Measurements from ENCODE around the gene CD55. TPM values are rescaled to one million over a fixed set of nuclear protein-coding genes. Genes with fewer than 3 reads are reported as not detected.

Gene CD55
- total RNA-seq, 1 experiment from 2014 or later, result 159 TPM

DNA sequence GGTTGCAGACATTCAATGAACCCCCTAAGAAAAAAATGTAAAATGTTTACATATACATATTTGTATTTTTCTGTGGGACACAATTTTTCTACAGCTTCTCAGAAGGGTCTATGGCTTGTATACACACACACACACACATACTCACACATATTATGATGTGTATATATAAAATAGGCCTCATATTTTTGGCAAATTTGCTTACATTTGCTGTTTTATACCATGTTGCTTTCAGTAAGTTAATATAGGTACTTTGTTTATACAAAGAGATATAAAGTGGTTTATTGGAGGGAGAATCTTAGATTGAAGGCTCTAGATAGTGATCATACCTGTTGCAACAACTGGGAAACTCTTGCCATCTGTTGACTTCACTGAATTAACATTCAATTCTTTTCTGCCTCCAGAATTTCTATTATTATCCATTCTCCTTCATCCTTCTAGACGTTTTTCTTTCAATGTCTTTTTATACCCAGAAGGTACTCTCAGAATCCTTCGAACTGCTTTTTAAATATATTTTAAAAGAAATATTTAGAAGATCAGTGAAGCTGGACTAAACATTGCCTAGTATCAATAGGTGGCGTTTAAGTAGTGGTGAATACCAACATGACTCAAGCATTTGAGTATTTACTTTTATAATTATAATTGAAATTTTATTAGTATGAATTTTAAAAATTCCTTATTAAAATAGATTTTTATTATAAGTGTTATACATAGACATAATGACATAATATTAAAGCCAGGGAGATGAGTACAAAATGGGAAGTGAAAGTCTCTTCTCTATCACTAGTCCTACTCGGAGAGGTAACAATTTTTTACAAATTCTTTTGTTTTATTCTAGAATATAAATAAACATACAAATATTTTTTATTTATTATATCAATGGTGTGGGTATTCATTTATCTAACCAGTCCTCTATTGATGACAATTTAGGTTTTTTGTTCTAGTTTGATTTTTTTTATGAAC lies 10.2 kb downstream of the CD55 start:
- H3K27me3 Mint-ChIP-seq (ENCODE audit: insufficient read depth, unreplicated experiment), result no peaks in the 10 kb centered on the region

DNA sequence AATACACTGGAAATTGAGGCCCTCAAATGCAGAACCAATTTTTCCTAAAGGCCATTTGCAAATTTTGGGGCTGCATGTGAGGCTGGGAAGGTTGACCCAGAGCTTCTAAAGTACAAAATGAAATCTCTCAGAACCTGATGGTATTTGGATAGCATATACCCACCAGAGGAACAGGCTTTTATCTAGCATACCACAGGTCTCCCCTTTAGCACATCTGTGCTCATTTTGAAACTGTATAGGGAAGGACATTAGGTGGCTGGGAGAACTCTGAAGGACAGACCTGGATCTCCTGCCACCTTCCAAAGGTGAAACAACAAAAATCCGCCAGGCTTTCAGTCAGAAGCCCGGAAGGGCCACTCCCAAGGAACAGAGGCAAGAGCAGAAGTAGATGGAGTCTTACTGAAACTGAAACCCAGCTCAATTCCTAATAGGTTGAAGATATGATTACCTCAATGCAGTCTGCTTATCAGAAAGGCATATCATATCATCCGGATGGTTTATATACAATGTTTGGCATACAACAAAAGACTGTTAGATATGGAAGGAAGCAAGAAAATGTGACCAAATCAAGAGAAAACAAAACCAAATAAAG lies 11.6 kb downstream of the CD55 start:
- no peak overlapping the region for H3K4me3 Mint-ChIP-seq (ENCODE audit: unreplicated experiment)
- peaks cover 18% of the 10 kb centered on the region for H3K9me3 Mint-ChIP-seq (ENCODE audit: unreplicated experiment)
- no peak overlapping the region for H3K27ac Mint-ChIP-seq (ENCODE audit: low read depth, unreplicated experiment)
- DNase-seq (ENCODE audit: unreplicated experiment), result no peak
- peaks cover 25% of the 10 kb centered on the region for H3K4me1 Mint-ChIP-seq (ENCODE audit: insufficient read depth, unreplicated experiment)
- BruUV-seq (replicated peaks), result no TSS peak
- intact Hi-C loops (cut with micrococcal nuclease), result no loop called here
- TF ChIP-seq, protein P1, sequence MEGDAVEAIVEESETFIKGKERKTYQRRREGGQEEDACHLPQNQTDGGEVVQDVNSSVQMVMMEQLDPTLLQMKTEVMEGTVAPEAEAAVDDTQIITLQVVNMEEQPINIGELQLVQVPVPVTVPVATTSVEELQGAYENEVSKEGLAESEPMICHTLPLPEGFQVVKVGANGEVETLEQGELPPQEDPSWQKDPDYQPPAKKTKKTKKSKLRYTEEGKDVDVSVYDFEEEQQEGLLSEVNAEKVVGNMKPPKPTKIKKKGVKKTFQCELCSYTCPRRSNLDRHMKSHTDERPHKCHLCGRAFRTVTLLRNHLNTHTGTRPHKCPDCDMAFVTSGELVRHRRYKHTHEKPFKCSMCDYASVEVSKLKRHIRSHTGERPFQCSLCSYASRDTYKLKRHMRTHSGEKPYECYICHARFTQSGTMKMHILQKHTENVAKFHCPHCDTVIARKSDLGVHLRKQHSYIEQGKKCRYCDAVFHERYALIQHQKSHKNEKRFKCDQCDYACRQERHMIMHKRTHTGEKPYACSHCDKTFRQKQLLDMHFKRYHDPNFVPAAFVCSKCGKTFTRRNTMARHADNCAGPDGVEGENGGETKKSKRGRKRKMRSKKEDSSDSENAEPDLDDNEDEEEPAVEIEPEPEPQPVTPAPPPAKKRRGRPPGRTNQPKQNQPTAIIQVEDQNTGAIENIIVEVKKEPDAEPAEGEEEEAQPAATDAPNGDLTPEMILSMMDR (IDR thresholded peaks at IDR 0.05; ENCODE audit: unreplicated experiment), result no peak
- CTCF ChIA-PET, result interaction anchor here (0.6 to 2.2 kb wide), 8 partner anchors 9 to 249 kb away, joined by 3 to 6 read pairs (median 4); no protein-coding TSS in a partner anchor
- no peaks in the 10 kb centered on the region for H3K27me3 Mint-ChIP-seq (ENCODE audit: insufficient read depth, unreplicated experiment)
- POLR2A ChIA-PET, result interaction anchor here (5.9 kb wide), 1 partner anchor 10 kb away, joined by 101 read pairs; the partner anchor contains the start of gene CD55
- H3K36me3 Mint-ChIP-seq (ENCODE audit: insufficient read depth, unreplicated experiment), result peaks cover 84% of the 10 kb centered on the region

More for the DNA sequence above, 10.2 kb downstream of the CD55 start:
- TF ChIP-seq, protein P1 (IDR thresholded peaks at IDR 0.05; ENCODE audit: unreplicated experiment), result no peak
- peaks cover 84% of the 10 kb centered on the region for H3K36me3 Mint-ChIP-seq (ENCODE audit: insufficient read depth, unreplicated experiment)
- no peak overlapping the region for H3K27ac Mint-ChIP-seq (ENCODE audit: low read depth, unreplicated experiment)
- DNase-seq (ENCODE audit: unreplicated experiment), result no peak
- ChIA-PET POLR2A (interaction anchor here (0.7 to 5.9 kb wide), 3 partner anchors 8 to 168 kb away, joined by 4 to 101 read pairs (median 13); partner anchors contain the start of gene CD55), CTCF (interaction anchor here (0.5 to 1.4 kb wide), 2 partner anchors 10 to 79 kb away, joined by 3 to 6 read pairs; partner anchors contain the start of gene CD55)
- H3K4me3 Mint-ChIP-seq (ENCODE audit: unreplicated experiment), result no peak overlapping the region
- BruUV-seq (replicated peaks), result no TSS peak
- peaks cover 23% of the 10 kb centered on the region for H3K4me1 Mint-ChIP-seq (ENCODE audit: insufficient read depth, unreplicated experiment)
- H3K9me3 Mint-ChIP-seq (ENCODE audit: unreplicated experiment), result peaks cover 18% of the 10 kb centered on the region
- intact Hi-C loops (cut with micrococcal nuclease), result no loop called here

DNA sequence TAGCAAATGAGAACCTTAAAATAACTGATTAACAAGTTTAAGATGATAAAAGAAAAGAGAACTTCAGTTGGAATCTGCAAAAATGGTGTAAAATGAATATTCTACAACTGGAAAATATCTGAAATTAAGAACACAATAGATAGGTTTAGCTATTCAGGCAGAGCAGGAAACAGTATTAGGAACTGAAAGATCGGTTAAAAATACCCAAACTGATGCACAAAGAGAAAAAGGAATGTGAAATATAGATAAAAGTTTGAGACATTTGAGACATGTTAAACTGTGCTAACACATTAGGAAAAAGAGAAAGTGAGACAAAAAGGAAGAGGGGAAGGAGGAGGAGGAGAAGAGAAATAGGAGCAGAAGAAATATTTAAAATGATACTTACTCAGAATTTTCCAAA lies 12.1 kb downstream of the CD55 start:
- H3K27me3 Mint-ChIP-seq (ENCODE audit: insufficient read depth, unreplicated experiment), result no peaks in the 10 kb centered on the region
- H3K4me1 Mint-ChIP-seq (ENCODE audit: insufficient read depth, unreplicated experiment), result peaks cover 22% of the 10 kb centered on the region
- no peak overlapping the region for H3K27ac Mint-ChIP-seq (ENCODE audit: low read depth, unreplicated experiment)
- DNase-seq (ENCODE audit: unreplicated experiment), result no peak
- H3K36me3 Mint-ChIP-seq (ENCODE audit: insufficient read depth, unreplicated experiment), result peaks cover 84% of the 10 kb centered on the region
- ChIA-PET POLR2A (interaction anchor here (1.4 to 5.9 kb wide), 2 partner anchors 10 to 35 kb away, joined by 3 to 101 read pairs; partner anchors contain the start of gene CD55), CTCF (interaction anchor here (0.6 to 2.2 kb wide), 7 partner anchors 10 to 249 kb away, joined by 3 to 6 read pairs (median 4); no protein-coding TSS in a partner anchor)
- BruUV-seq (replicated peaks), result no TSS peak
- intact Hi-C loops (cut with micrococcal nuclease), result no loop called here
- TF ChIP-seq, protein P1 (IDR thresholded peaks at IDR 0.05; ENCODE audit: unreplicated experiment), result no peak
- no peak overlapping the region for H3K4me3 Mint-ChIP-seq (ENCODE audit: unreplicated experiment)
- peaks cover 18% of the 10 kb centered on the region for H3K9me3 Mint-ChIP-seq (ENCODE audit: unreplicated experiment)

DNA sequence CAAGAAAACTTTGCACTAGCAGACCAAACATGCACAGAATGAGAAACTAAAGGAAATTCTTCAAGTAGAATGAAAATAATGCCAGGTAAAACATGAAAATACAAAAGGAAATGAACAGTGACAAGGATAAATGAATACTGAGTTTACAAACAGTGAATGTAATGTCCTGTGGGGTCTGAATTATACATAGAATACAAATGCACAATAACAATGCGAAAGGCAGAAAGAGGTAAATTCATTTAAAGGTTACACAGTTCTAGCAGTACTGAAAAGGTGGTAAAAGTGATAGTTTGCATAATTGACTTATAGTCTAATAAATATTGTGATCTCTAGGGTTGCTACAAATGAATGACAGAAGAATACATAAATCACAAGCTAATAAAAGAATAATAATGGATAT lies 12.9 kb downstream of the CD55 start:
- TF ChIP-seq, protein P1 (IDR thresholded peaks at IDR 0.05; ENCODE audit: unreplicated experiment), result no peak
- intact Hi-C loops (cut with micrococcal nuclease), result no loop called here
- DNase-seq (ENCODE audit: unreplicated experiment), result no peak
- no peak overlapping the region for H3K4me3 Mint-ChIP-seq (ENCODE audit: unreplicated experiment)
- POLR2A ChIA-PET, result interaction anchor here (0.6 to 5.9 kb wide), 9 partner anchors 9 to 282 kb away, joined by 3 to 101 read pairs (median 4); partner anchors contain the start of genes CD55 and PFKFB2
- H3K27ac Mint-ChIP-seq (ENCODE audit: low read depth, unreplicated experiment), result peak overlapping the region; percentile 4
- H3K4me1 Mint-ChIP-seq (ENCODE audit: insufficient read depth, unreplicated experiment), result peaks cover 22% of the 10 kb centered on the region
- CTCF ChIA-PET, result interaction anchor here (0.5 to 3.2 kb wide), 9 partner anchors 9 to 1711 kb away, joined by 3 to 20 read pairs (median 6); partner anchors contain the start of gene CD55
- H3K9me3 Mint-ChIP-seq (ENCODE audit: unreplicated experiment), result peaks cover 18% of the 10 kb centered on the region
- H3K36me3 Mint-ChIP-seq (ENCODE audit: insufficient read depth, unreplicated experiment), result peaks cover 81% of the 10 kb centered on the region
- BruUV-seq (replicated peaks), result no TSS peak
- no peaks in the 10 kb centered on the region for H3K27me3 Mint-ChIP-seq (ENCODE audit: insufficient read depth, unreplicated experiment)

All from MCF 10A (cell line).